Ascending aorta (tissue), 2 donors: ENCODE results near the gene MLF2. TPM values are rescaled to one million over a fixed set of nuclear protein-coding genes. Genes with fewer than 3 reads are reported as not detected.
"Not testable (repeated sequence)": the region's sequence is repeated elsewhere in the genome, so short reads cannot be mapped to it uniquely, and the experiment has no call there.

ENCODE experiments used
- DNase-seq, 2 donors: peaks; one replicate each; pipeline ENCODE4 v3.0.0-alpha.2; 2019; ENCODE audit warnings: low spot score in 2 of 2
- H3K27ac ChIP-seq, 2 donors: fragments of 200-600 bp; sonication (generic); one replicate each; pipeline ENCODE4 v1.5.1; 2016 to 2017; ENCODE audit warnings: mild to moderate bottlenecking in 1 of 2
- H3K27me3 ChIP-seq: fragments of 200-600 bp; sonication (generic); one replicate; pipeline ENCODE4 v1.5.1; 2017
- H3K36me3 ChIP-seq, 2 donors: fragments of 200-600 bp; sonication (generic); one replicate each; pipeline ENCODE4 v1.5.1; 2016
- H3K4me1 ChIP-seq, 2 donors: fragments of 200-600 bp; sonication (generic); one replicate each; pipeline ENCODE4 v1.5.1; 2016 to 2017; ENCODE audit warnings: mild to moderate bottlenecking in 1 of 2
- H3K4me3 ChIP-seq, 2 donors: fragments of 200-600 bp; sonication (generic); one replicate each; pipeline ENCODE4 v1.5.1; 2016 to 2017; ENCODE audit warnings: mild to moderate bottlenecking in 1 of 2
- H3K9me3 ChIP-seq, 2 donors: fragments of 200-600 bp; sonication (generic); one replicate each; pipeline ENCODE4 v1.5.1; 2016
- intact Hi-C: fragments of 100-400 bp; cut with DNase I; formaldehyde crosslinking; loops from one replicate; pipeline ENCODE4 v1.15.1; 2023
- total RNA-seq: library from RNA; depleted of rRNA; stranded (reverse); fragments of >200 nt; gene quantifications from one replicate; pipeline ENCODE4 v1.1.0, GENCODE V29; 2016
- TF ChIP-seq, protein P1 (sequence below), 3 experiments: fragments of 200-600 bp in 2 of 3; fragments of 450-650 bp in 1 of 3; sonication (generic) in 2 of 3; IDR thresholded peaks; one replicate each; pipeline ENCODE4 v1.5.1; 2016 to 2019; ENCODE audit warnings: antibody characterized with exemption in 3 of 3, mild to moderate bottlenecking in 1 of 3, moderate library complexity in 1 of 3

The MLF2 gene
- total RNA-seq, 1 donor from 2014 or later, result 145 TPM

DNA sequence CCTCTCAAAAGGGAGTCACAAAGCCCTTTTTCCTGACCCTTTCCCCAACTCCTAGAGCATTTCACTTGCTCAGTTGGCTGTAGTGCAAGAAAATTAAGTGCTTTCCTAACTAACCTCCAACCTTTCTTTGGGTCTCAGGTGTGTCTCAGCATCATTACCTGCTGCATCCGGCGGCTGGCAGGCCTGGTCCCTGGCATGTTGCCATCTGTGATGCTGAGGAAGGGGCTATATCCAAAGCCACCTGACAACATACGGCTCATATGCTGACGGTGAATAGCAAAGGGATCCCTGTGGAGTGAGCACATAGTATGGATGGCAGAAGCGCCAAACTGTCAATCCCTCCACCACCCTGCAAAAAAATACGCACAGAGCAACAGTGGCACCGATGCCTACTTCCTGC lies 1.2 kb downstream of the MLF2 start:
- Histone ChIP-seq H3K27ac (peak overlapping the region; percentile 95 to 98), H3K4me3 (peak overlapping the region; percentile 59 to 96), H3K27me3 (no peaks in the 10 kb centered on the region), H3K36me3 (peaks cover 44 to 45% of the 10 kb centered on the region in 2 donors), H3K9me3 (no peaks in the 10 kb centered on the region), H3K4me1 (peaks cover 7 to 9% of the 10 kb centered on the region in 2 donors)
- intact Hi-C loops, result loop anchor here (2.0 kb wide), 2 partner anchors 27 to 63 kb away; partner anchors contain the start of genes COPS7A and ZNF384
- TF ChIP-seq, protein P1, sequence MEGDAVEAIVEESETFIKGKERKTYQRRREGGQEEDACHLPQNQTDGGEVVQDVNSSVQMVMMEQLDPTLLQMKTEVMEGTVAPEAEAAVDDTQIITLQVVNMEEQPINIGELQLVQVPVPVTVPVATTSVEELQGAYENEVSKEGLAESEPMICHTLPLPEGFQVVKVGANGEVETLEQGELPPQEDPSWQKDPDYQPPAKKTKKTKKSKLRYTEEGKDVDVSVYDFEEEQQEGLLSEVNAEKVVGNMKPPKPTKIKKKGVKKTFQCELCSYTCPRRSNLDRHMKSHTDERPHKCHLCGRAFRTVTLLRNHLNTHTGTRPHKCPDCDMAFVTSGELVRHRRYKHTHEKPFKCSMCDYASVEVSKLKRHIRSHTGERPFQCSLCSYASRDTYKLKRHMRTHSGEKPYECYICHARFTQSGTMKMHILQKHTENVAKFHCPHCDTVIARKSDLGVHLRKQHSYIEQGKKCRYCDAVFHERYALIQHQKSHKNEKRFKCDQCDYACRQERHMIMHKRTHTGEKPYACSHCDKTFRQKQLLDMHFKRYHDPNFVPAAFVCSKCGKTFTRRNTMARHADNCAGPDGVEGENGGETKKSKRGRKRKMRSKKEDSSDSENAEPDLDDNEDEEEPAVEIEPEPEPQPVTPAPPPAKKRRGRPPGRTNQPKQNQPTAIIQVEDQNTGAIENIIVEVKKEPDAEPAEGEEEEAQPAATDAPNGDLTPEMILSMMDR (IDR thresholded peaks at IDR 0.05), result no peak
- no peak for DNase-seq

DNA sequence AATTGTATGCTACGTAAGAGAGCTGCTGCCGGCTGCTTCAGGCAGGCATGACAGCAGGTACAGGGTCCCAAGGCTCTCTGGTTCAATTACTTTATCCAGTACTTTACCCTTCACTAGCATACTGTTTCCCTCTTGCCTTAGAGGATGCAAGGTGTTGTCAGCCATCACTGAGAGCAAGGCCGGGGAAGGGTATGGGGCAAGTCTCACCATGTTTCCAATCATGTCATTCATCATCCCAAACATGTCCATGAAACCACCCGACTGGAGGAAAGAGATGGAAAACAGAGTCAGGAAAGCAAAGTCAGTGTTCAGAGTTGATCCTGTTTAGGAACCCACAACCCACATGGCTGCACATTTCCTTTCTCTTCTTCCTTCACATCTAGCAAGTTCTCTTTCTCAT lies 2.4 kb downstream of the MLF2 start:
- TF ChIP-seq, protein P1 (IDR thresholded peaks at IDR 0.05), result no peak
- Histone ChIP-seq H3K27ac (no peak overlapping the region), H3K27me3 (no peaks in the 10 kb centered on the region), H3K4me3 (no peak overlapping the region), H3K9me3 (no peaks in the 10 kb centered on the region), H3K36me3 (peaks cover 45 to 47% of the 10 kb centered on the region in 2 donors), H3K4me1 (peaks cover 7 to 9% of the 10 kb centered on the region in 2 donors)
- no peak for DNase-seq
- intact Hi-C loops, result no loop called here

DNA sequence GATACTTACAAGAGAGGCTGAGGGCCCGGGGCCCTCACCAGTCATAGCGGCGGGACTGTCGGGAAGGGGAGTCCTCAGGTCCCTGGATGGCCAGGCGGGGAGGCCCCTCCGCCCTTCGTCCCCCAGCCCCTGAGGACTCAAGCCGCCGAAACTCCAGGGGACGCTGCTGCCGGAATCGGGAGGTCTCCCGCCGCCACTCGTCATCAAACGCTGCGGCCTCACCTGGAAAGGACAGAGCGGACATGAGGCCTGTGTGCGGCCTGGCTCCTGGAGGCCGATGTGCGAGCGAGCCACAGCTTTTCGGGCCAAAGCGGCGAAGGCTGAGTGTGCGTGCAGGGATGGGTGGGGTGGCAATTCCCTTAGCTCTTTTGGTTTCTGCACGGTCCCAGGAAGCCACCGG lies 4.2 kb downstream of the MLF2 start:
- Histone ChIP-seq H3K27me3 (no peaks in the 10 kb centered on the region), H3K9me3 (no peaks in the 10 kb centered on the region), H3K4me1 (peaks cover 7 to 9% of the 10 kb centered on the region in 2 donors), H3K27ac (no peak overlapping the region), H3K4me3 (no peak overlapping the region), H3K36me3 (peaks cover 45 to 47% of the 10 kb centered on the region in 2 donors)
- no peak for DNase-seq
- TF ChIP-seq, protein P1 (IDR thresholded peaks at IDR 0.05), result no peak
- intact Hi-C loops, result no loop called here

DNA sequence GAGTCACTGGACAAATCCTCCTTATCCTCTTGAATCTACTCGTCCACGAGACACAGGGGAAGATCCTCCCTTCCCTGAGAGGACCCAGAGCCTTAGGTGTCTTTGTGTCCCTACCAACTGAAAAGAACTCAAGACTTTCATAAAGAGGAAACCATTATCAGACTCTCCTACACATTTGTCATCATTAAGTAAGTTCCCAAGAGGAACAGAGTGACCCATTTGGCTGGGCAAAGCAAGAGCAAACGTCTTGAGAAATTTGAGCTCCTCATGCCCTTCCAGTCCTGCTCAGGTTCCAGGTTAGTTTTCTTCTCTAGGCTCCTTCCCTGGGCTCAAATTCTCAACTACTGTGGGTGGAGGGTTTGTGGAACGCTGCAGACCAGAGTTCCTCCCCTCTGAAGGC lies 5.7 kb downstream of the MLF2 start:
- DNase-seq, result no peak
- H3K9me3 ChIP-seq, result no peaks in the 10 kb centered on the region
- peaks cover 45 to 47% of the 10 kb centered on the region in 2 donors for H3K36me3 ChIP-seq
- H3K27me3 ChIP-seq, result no peaks in the 10 kb centered on the region
- H3K27ac ChIP-seq, result no peak overlapping the region
- H3K4me3 ChIP-seq, result no peak overlapping the region
- intact Hi-C loops, result no loop called here
- H3K4me1 ChIP-seq, result peaks cover 6 to 8% of the 10 kb centered on the region in 2 donors
- TF ChIP-seq, protein P1 (IDR thresholded peaks at IDR 0.05), result no peak

DNA sequence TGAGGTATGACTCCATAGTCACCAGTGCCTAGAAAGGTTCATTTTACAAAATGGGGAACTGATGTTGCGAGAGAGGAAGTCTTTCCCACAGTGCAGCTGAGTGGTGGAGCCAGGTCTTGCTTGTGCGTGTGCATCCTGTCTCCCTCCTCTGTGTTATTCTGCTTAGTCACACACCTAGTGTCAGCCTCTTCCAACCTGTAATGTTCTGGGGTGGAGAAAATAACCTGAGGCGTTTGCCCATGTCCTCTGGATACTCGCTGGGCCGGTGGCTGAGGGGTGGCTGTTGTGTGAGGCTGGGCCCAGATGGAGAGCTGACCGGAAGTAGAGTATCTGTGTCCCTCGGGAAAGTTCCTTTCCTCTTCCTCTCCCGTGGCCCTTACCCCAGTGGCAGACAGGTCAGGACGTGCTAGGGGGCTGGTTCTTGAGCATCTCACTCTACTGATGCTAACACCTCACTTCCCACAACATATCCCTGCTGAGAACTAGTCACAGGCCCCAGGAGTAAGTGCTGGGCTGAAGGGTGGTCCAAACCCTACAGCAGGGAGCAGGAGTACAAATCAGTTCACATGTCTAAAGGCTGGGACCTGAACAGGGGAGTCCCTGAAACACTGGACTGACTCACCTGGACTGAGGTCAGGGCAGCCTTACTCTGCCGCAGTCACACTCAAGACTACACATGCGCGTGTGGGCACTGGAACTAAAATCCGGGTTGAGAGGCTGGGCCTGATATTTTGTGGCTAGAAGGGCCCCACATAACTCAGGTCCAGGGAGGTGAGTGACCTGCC lies 7.0 kb downstream of the MLF2 start:
- no peaks in the 10 kb centered on the region for H3K4me1 ChIP-seq
- H3K27me3 ChIP-seq, result no peaks in the 10 kb centered on the region
- intact Hi-C loops, result no loop called here
- TF ChIP-seq, protein P1 (IDR thresholded peaks at IDR 0.05), result no peak
- no peaks in the 10 kb centered on the region for H3K9me3 ChIP-seq
- peaks cover 40 to 44% of the 10 kb centered on the region in 2 donors for H3K36me3 ChIP-seq
- DNase-seq, result no peak
- H3K4me3 ChIP-seq, result no peak overlapping the region
- H3K27ac ChIP-seq, result peak overlapping the region in 1 of 2 donors; percentile 45

GRCh38 chr12:6743300-6743699 lies 9.6 kb downstream of the MLF2 start:
- peaks cover 14 to 18% of the 10 kb centered on the region in 2 donors for H3K36me3 ChIP-seq
- intact Hi-C loops, H3K27me3 ChIP-seq, H3K4me1 ChIP-seq, DNase-seq, H3K9me3 ChIP-seq, H3K27ac ChIP-seq, H3K4me3 ChIP-seq: not testable (repeated sequence)
